T-helper 2 cell (primary cell): ENCODE data around the gene SLC23A3.

Source experiments
- DNase-seq, 5 experiments: peaks; one replicate each; pipeline versions ENCODE4 v3.0.0 to v3.0.0-alpha.2; 2012 to 2022
- total RNA-seq, 2 donors: gene quantifications; one replicate each; lab custom pipeline; 2026; lab: John Stamatoyannopoulos, UW

SLC23A3 gene
- 0.62 to 0.81 reads per million in 2 donors for total RNA-seq

- peak in 1 of 5 experiments; percentile 21 for DNase-seq
Measured at GRCh38 chr2:219169930-219170654, at the start of gene SLC23A3. Gene SLC23A3, minus strand, starts transcription at chr2:219170029. Its CDS starts 45 bp downstream, at chr2:219169984.

- peak; percentile 71 to 93 (median 79) for DNase-seq
Measured at GRCh38 chr2:219218732-219219701, 49.2 kb upstream of the SLC23A3 start, which contains the start of gene ABCB6. Gene ABCB6, minus strand, starts transcription at chr2:219218958. Its CDS starts 285 bp downstream, at chr2:219218673.

GRCh38 chr2:219218217-219218731 is 48.4 kb upstream of the SLC23A3 start:
- peak in 2 of 5 experiments; percentile 17 to 24 for DNase-seq

- DNase-seq, result no peak
Measured at GRCh38 chr2:219216535-219216915, 46.7 kb upstream of the SLC23A3 start.

GRCh38 chr2:219215871-219216534 is 46.2 kb upstream of the SLC23A3 start:
- DNase-seq, result no peak

- no peak for DNase-seq
Measured at GRCh38 chr2:219214786-219215185, 45.0 kb upstream of the SLC23A3 start.

- no peak for DNase-seq
Measured at GRCh38 chr2:219214141-219214540, 44.3 kb upstream of the SLC23A3 start.

- DNase-seq, result no peak
Measured at GRCh38 chr2:219213486-219214071, 43.8 kb upstream of the SLC23A3 start.

- no peak for DNase-seq
Measured at GRCh38 chr2:219213026-219213415, 43.2 kb upstream of the SLC23A3 start.

- no peak for DNase-seq
Measured at GRCh38 chr2:219210886-219211362, 41.1 kb upstream of the SLC23A3 start.

- DNase-seq, result no peak
Measured at GRCh38 chr2:219210196-219210885, 40.5 kb upstream of the SLC23A3 start.

GRCh38 chr2:219209236-219210195 is 39.7 kb upstream of the SLC23A3 start:
- DNase-seq, result no peak

- DNase-seq, result no peak
Measured at GRCh38 chr2:219207884-219208740, 38.3 kb upstream of the SLC23A3 start.

- no peak for DNase-seq
Measured at GRCh38 chr2:219207134-219207883, 37.5 kb upstream of the SLC23A3 start.

- DNase-seq, result peak; percentile 90 to 96 (median 94)
Measured at GRCh38 chr2:219206328-219207133, 36.7 kb upstream of the SLC23A3 start, which contains the start of gene ZFAND2B. Gene ZFAND2B, plus strand, starts transcription at chr2:219206782. Its CDS starts 206 bp downstream, at chr2:219206988.

GRCh38 chr2:219205981-219206327 is 36.1 kb upstream of the SLC23A3 start:
- no peak for DNase-seq

GRCh38 chr2:219205165-219205538 is 35.3 kb upstream of the SLC23A3 start:
- DNase-seq, result no peak
